Large intestine (tissue), 3 donors: ENCODE data around the gene ZNF653. TPM values are rescaled to one million over a fixed set of nuclear protein-coding genes. Genes with fewer than 3 reads are reported as not detected.
"Not testable (repeated sequence)": the region's sequence is repeated elsewhere in the genome, so short reads cannot be mapped to it uniquely, and the experiment has no call there.

Experiments
- DNase-seq, 2 donors: peaks; one replicate each; pipeline versions ENCODE4 v3.0.0 to v3.0.0-alpha.2; 2013
- H3K27ac ChIP-seq: one replicate; pipeline ENCODE4 v1.5.1; 2013; ENCODE audit warnings: low read length
- H3K27me3 ChIP-seq: 2 replicates; pipeline ENCODE4 v1.6.1; 2013; ENCODE audit warnings: low read length; ENCODE audit not compliant: control insufficient read depth, insufficient read depth
- H3K36me3 ChIP-seq: 2 replicates; pipeline ENCODE4 v1.6.1; 2013; ENCODE audit warnings: low read length; ENCODE audit not compliant: control insufficient read depth, insufficient read depth
- H3K4me1 ChIP-seq: one replicate; pipeline ENCODE4 v1.6.1; 2013; ENCODE audit warnings: low read length; ENCODE audit not compliant: control insufficient read depth, insufficient read depth
- H3K4me3 ChIP-seq: one replicate; pipeline ENCODE4 v1.5.1; 2013; ENCODE audit warnings: low read length
- H3K9me3 ChIP-seq: one replicate; pipeline ENCODE4 v1.6.1; 2013; ENCODE audit warnings: mild to moderate bottlenecking, low read depth, low read length, moderate library complexity; ENCODE audit not compliant: control insufficient read depth
- WGBS: methylation state at CpG from one replicate; pipeline ENCODE4 v1.1.5; 2013; ENCODE audit warnings: low lambda C conversion rate; ENCODE audit not compliant: insufficient coverage; 5-methylcytosine and 5-hydroxymethylcytosine counted together
- polyA plus RNA-seq: library from polyadenylated mRNA; unstranded; fragments of 120-200 nt; gene quantifications from one replicate; pipeline ENCODE4 v1.2.1, GENCODE V29; 2013

The ZNF653 gene
- polyA plus RNA-seq, 1 donor, result 8.7 TPM

DNA sequence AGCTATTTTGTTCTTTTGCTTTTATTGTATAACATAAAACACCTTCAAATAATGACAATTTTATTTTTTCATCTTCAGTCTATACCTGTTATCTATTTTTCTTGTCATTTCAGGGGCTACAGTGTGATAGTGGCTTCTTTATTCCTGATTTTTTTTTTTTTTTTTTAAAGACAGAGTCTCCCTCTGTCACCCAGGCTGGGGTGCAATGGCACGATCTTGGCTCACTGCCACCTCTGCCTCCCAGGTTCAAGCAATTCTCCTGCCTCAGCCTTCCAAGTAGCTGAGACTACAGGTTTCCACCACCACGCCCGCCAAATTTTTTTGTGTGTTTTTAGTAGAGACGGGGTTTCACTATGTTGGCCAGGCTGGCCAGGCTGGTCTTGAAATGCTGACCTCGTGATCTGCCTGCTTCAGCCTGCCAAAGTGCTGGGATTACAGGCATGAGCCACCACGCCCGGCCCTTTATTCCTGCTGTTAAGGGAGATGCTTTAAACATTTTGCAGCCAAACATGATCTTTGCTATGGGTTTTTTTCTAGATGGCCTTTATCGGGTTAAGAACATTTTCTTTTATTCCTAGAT lies 37.3 kb downstream of the ZNF653 start:
- H3K27me3 ChIP-seq, H3K4me3 ChIP-seq, DNase-seq, H3K4me1 ChIP-seq, H3K36me3 ChIP-seq, H3K9me3 ChIP-seq, H3K27ac ChIP-seq: not testable (repeated sequence)
- WGBS, result 82% methylated on average over 4 of the region's 8 CpGs

DNA sequence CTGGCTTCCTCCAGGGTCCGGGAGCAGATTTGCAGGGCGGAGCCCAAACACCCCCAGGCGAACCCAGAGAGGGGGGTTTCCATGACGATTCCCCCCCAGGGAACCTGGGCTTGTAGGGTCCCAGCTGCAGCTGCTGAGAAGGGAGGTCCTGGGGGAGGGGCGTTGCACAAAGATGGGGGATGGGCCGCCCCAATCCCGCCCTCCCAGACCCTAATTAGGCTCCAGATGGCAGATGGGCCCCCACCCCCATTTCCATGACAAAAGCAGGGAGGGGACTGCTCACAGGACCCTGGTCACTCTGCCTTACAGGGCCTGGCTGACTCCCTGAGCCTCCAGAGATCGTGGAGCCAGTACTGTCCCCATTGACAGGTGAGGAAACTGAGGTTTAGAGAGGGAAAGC lies 40.0 kb downstream of the ZNF653 start:
- Histone ChIP-seq H3K36me3 (no peaks in the 10 kb centered on the region), H3K4me1 (no peaks in the 10 kb centered on the region), H3K27me3 (no peaks in the 10 kb centered on the region), H3K4me3 (no peak overlapping the region), H3K9me3 (no peaks in the 10 kb centered on the region), H3K27ac (no peak overlapping the region)
- WGBS, result no CpG with 5 or more reads among the region's 8 CpGs
- no peak for DNase-seq

- Histone ChIP-seq H3K9me3 (no peaks in the 10 kb centered on the region), H3K27me3 (no peaks in the 10 kb centered on the region), H3K4me1 (no peaks in the 10 kb centered on the region), H3K27ac (no peak overlapping the region), H3K4me3 (no peak overlapping the region), H3K36me3 (no peaks in the 10 kb centered on the region)
- WGBS, result no CpG with 5 or more reads among the region's 11 CpGs
- no peak for DNase-seq
These were observed 41.0 kb downstream of the ZNF653 start for GRCh38 chr19:11464333-11465265.

DNA sequence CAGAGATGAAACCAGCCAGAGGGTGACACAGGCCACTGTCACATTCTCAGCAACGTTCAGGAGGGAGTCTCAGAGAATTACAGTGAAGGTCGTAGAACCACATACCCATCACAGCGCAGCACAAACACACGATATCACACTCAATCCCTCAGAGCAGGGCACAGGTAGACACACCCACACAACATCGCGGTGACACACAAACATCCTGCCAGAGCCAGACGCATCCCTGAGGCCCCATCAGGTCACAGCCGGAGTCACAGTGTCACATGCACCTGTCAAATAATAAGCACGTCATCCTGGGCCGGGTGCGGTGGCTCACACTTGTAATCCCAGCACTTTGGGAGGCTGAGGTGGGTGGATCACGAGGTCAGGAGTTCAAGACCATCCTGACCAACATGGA lies 42.2 kb downstream of the ZNF653 start:
- Histone ChIP-seq H3K27ac (no peak overlapping the region), H3K27me3 (no peaks in the 10 kb centered on the region), H3K4me3 (no peak overlapping the region), H3K4me1 (no peaks in the 10 kb centered on the region), H3K9me3 (no peaks in the 10 kb centered on the region), H3K36me3 (no peaks in the 10 kb centered on the region)
- no peak for DNase-seq
- WGBS, result no CpG with 5 or more reads among the region's 12 CpGs

GRCh38 chr19:11461453-11461852 lies 44.2 kb downstream of the ZNF653 start:
- WGBS, result no CpG with 5 or more reads among the region's 2 CpGs
- Histone ChIP-seq H3K27me3 (peaks cover 8% of the 10 kb centered on the region), H3K4me3 (no peak overlapping the region), H3K9me3 (no peaks in the 10 kb centered on the region), H3K36me3 (no peaks in the 10 kb centered on the region), H3K27ac (no peak overlapping the region), H3K4me1 (no peaks in the 10 kb centered on the region)
- no peak for DNase-seq

DNA sequence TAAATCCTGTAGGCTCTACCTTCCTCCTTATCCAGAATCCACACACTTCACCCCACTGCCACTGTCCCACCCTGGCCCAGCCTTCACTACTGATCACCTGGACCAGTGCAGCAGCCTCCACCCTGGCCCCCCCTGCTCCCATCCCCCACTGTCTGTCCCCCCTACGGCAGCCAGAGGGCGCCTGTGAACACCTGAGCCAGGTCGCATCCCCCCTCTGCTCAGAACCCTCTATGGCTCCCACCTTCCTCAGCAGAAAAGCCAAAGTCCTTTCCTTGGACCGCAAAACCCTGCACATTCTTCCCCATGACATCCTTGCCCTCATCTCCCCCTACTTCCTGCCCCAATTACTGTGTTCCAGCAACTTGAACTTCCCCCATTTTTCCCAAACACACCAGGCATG lies 45.4 kb downstream of the ZNF653 start:
- Histone ChIP-seq H3K27ac (no peak overlapping the region), H3K27me3 (peaks cover 8% of the 10 kb centered on the region), H3K4me3 (no peak overlapping the region), H3K4me1 (no peaks in the 10 kb centered on the region), H3K9me3 (no peaks in the 10 kb centered on the region), H3K36me3 (no peaks in the 10 kb centered on the region)
- WGBS, result no CpG with 5 or more reads among the region's 4 CpGs
- DNase-seq, result no peak

DNA sequence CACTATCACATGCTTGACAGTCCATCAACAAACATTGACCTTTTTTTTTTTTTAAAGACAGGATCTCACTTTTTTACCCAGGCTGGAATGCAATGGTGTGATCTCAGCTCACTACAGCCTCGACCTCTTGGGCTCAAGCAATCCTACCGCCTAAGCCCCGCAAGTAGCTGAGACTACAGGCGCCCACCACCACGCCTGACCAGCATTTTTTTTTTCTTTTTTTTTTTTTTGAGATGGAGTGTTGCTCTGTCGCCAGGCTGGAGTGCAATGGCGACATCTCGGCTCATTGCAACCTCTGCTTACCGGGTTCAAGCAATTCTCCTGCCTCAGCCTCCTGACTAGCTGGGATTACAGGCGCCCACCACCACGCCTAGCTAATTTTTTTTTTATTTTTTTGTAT lies 46.7 kb downstream of the ZNF653 start:
- not testable (repeated sequence) for H3K27me3 ChIP-seq, H3K4me1 ChIP-seq, H3K27ac ChIP-seq, H3K9me3 ChIP-seq, H3K36me3 ChIP-seq, H3K4me3 ChIP-seq, DNase-seq
- no CpG with 5 or more reads among the region's 11 CpGs for WGBS

DNA sequence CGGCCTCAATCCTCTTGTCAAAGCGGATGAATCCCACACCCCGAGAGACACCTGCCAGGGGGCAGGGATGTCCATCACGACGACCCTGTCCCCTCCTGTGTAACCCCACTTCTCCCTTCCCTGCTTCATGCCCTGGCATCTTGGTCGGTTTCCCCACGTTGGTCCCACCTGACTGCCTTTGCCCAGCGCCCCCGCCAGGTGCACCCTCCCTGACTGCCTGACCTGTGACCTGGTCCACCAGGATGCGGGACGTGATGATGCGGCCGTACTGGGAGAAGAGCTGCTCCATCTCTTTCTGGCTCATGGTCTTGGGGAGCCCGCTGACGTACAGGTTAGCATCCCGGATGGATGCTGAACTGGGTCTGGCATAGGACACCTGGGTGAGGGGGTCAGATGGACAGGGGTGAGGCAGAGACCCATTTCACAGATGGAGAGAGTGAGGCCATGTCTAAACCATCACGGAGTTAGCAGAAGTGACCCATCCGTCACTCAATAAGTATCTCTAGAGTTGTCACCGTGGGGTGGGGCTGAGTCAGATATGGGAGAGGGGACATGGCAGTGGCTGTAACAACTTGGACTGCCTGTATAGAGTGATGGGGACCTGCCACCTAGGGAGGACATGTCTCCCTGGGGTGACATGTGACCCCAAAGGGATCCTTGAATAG lies 47.3 kb downstream of the ZNF653 start:
- Histone ChIP-seq H3K4me1 (no peaks in the 10 kb centered on the region), H3K9me3 (no peaks in the 10 kb centered on the region), H3K27me3 (peaks cover 10% of the 10 kb centered on the region), H3K36me3 (no peaks in the 10 kb centered on the region), H3K4me3 (no peak overlapping the region), H3K27ac (no peak overlapping the region)
- WGBS, result no CpG with 5 or more reads among the region's 19 CpGs
- DNase-seq, result no peak

DNA sequence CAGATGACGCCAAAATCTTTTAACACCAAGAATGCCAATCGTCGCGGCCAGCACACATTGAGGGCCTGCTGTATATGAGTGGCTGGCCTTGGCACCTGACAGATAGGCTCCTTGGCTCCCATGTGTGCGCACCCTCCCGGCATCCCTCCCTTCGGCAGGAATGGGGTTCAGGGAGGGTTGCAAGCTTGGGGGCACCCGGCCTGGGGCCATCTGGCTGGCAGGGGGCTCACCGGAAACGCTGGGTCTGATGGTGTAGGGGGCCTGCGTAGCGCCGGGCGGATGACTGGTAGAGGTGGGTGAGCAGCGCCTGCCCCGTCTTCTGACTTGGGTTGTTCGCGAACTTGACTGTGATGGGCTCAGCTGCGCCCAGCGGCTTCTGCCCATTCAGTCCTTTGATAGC lies 47.8 kb downstream of the ZNF653 start:
- WGBS, result 100% methylated on average over 2 of the region's 20 CpGs
- no peak for DNase-seq
- no peaks in the 10 kb centered on the region for H3K9me3 ChIP-seq
- no peak overlapping the region for H3K4me3 ChIP-seq
- H3K4me1 ChIP-seq, result no peaks in the 10 kb centered on the region
- H3K36me3 ChIP-seq, result no peaks in the 10 kb centered on the region
- no peak overlapping the region for H3K27ac ChIP-seq
- peaks cover 10% of the 10 kb centered on the region for H3K27me3 ChIP-seq

- no CpG with 5 or more reads among the region's 18 CpGs for WGBS
- H3K27ac ChIP-seq, result no peak overlapping the region
- DNase-seq, result no peak
These were observed 48.5 kb downstream of the ZNF653 start for GRCh38 chr19:11457115-11457514.

More at GRCh38 chr19:11457115-11457514, 48.5 kb downstream of the ZNF653 start:
- Histone ChIP-seq H3K4me1 (no peaks in the 10 kb centered on the region), H3K27me3 (peaks cover 10% of the 10 kb centered on the region), H3K4me3 (no peak overlapping the region), H3K36me3 (no peaks in the 10 kb centered on the region), H3K9me3 (no peaks in the 10 kb centered on the region)
